CD1c-positive myeloid dendritic cell (primary cell): ENCODE data around the gene CCDC74A.
"Not testable (repeated sequence)": the region's sequence is repeated elsewhere in the genome, so short reads cannot be mapped to it uniquely, and the experiment has no call there.

Experiments
- DNase-seq: peaks from one replicate; pipeline ENCODE4 v3.0.0-alpha.2; 2016; ENCODE audit errors: extremely low spot score

The CCDC74A gene

DNA sequence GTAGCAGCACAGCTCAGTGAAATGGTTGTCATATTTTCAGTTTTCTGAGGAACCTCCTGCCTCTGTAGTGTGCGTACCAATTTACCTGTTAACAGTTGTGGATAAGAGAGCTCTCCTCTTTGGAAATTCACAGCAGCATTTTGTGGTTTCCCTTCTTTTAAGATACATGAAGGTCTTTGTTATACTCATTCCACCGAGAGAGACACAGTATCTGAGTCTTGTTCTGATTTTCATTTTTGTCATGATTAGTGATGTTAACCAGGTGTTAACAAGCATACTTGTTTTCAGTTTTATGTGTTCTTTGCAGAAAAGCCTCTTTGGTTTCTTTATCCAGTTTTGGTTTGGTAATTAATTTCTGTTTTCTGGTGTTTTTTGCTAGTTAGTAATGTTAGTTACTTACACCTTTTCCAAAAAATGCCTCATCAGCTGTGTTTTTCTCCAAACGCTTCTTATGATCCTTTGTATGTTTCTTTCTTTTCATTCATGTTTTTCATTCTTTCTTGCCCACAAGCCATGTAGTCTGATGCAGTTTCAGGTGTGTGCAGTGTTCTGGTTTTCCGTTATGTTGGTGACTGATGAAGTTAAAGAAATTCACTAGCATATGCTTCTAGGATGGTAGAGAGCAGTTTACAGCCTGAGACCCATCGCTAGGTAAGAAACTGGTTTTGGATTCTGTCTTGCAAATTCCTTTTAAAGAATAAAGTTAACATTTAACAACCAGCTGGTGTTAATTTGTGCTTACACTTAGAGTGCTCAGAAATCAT is 30.1 kb downstream of the CCDC74A start:
- DNase-seq, result no peak

DNA sequence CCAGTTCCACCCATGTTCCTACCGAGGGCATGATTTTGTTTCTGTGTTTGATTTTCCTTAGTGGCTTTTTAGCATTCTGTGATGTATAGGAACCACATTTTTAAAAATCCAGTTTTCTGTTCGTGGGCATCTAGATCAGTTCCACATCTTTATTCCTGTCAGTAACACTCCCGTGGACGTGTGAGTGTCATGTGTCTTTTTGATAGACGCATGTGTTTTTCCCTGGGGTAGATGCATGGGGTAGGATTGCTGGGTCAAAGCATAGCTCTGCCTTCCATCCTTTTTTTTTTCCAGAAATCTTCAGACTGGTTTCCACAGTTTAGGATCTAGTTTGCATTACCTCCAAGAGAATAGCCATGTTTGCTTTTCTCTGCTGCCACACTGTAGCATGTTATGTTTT is 38.7 kb downstream of the CCDC74A start:
- no peak for DNase-seq

DNA sequence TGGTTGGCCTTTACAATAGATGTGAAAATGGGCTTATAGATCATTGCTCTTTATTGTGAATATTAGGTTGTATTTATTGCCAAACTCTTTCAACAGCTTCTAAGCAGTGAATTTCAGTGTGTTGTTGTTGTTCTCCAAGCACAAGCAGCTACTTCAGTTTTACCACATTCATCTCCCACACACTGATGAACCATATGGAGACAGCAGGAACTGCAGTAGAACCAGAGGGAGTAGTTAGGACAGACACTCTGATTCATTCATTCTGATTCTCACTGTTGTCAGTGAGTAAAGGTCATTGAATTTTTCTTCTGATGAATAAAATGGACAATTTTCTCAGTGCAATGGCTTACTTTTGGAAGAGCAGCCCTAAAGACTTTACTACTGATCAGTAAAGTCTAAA is 40.2 kb downstream of the CCDC74A start:
- DNase-seq, result peak; percentile 2

DNA sequence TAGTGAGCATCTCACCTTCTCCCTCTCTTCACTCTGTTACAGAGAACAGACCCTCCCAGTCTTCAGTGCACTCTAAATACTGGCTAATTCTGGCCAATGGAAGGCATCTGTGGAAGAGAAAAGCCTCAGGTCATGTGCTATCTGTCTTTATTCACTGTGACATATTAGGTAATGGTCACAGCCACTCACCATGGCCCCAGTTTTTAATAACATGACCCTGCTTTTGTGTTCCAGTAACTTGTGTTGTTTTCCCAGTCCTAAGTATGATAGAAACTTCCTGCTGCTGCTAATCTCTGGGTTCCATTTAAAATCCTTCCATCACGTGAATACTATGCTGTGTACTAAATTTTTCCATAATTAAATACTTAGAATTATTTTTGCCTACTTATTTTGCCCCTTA is 40.7 kb downstream of the CCDC74A start:
- not testable (repeated sequence) for DNase-seq

DNA sequence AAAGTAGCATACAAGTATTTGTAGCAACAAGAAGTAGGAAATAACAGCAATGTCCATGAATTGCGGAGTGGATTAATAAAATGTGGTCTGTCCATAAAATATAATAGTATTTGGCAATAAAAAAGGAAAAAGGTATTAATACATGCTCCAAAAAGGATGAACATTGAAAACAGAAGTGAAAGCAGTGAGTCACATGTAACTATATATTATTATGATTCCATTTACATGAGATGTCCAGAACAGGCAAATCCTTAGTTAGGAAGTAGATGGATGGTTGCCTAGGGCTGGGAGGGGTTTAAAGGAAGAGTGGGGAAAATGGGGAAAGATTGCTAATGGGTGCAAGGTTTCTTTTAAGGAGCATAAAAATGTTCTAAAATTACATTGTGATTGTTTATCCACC is 44.5 kb downstream of the CCDC74A start:
- DNase-seq, result no peak

DNA sequence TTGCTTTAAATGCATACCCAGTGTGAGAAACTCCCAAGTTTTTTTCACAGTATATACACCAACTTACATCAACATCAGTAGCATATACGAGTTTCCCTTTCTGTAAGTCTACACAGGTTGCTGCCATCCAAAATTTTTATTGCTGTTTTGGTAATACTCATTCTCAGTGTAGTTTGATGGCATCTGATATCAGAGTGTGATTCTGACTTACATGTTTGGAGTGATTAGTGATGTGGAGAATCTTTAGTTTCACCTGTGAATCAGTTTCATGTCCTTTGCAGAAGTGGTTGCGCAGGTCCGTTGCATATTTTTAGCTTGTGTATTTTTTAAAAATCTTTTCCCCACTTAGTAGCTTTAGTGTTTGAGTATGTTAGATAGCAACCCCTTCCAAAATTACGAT is 50.1 kb downstream of the CCDC74A start:
- DNase-seq, result no peak

DNA sequence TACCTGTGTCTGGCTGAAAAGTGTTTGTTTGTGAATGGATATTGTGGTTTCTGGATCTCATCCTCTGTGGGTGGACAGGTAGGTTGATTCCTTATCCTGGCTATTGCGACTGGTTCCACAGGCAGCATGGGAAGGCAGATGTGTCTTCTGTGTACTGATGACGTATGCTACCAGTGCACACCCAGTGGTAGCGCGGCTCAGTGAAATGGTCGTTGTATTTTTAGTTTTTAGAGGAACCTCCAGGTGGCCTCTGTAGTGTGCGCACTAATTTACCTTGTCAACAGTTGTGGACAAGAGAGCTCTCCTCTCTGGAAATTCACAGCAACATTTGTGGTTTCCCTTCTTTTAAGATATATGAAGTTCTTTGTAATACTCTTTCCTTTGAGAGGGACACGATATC is 52.5 kb downstream of the CCDC74A start:
- DNase-seq, result no peak
